ENCODE results near the gene AGPAT1.

The AGPAT1 gene

GRCh38 chr6:32218167-32218566 lies 42.3 kb upstream of the AGPAT1 start:
- no peak overlapping the region for H3K4me3 ChIP-seq (ENCODE audit: control insufficient read depth, low read depth, low read length)
- no peak for DNase-seq (ENCODE audit: low read depth)
- no peak for TF ChIP-seq CTCF (IDR thresholded peaks at IDR 0.05; ENCODE audit: control insufficient read depth, insufficient read depth, low read depth, low read length, missing control alignments)

GRCh38 chr6:32216998-32217397 lies 41.1 kb upstream of the AGPAT1 start:
- no peak overlapping the region for H3K4me3 ChIP-seq (ENCODE audit: control insufficient read depth, low read depth, low read length)
- DNase-seq (ENCODE audit: low read depth), result no peak
- no peak for TF ChIP-seq CTCF (IDR thresholded peaks at IDR 0.05; ENCODE audit: control insufficient read depth, insufficient read depth, low read depth, low read length, missing control alignments)

DNA sequence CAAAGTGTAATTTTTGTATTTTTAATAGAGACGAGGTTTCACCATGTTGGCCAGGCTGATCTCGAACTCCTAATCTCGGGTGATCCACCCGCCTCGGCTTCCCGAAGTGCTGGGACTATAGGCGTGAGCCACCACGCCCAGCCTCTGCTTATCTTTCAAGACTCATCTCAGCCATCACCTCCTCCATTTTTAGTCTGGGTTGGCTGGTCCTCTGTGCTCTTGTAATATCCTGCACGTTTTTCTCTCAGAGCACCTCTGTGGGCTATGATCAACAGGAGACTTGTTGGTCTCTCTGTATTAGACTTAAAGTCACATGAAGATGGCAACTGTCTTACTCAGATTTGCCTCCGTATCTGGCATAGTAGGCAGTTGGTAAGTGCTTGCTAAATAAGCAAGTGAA lies 40.4 kb upstream of the AGPAT1 start:
- DNase-seq (ENCODE audit: low read depth), result no peak
- no peak overlapping the region for H3K4me3 ChIP-seq (ENCODE audit: control insufficient read depth, low read depth, low read length)

GRCh38 chr6:32215617-32216016 lies 39.7 kb upstream of the AGPAT1 start:
- no peak for TF ChIP-seq CTCF (IDR thresholded peaks at IDR 0.05; ENCODE audit: control insufficient read depth, insufficient read depth, low read depth, low read length, missing control alignments)
- H3K4me3 ChIP-seq (ENCODE audit: control insufficient read depth, low read depth, low read length), result no peak overlapping the region
- DNase-seq (ENCODE audit: low read depth), result no peak

More for the DNA sequence above, 40.4 kb upstream of the AGPAT1 start:
- TF ChIP-seq CTCF (IDR thresholded peaks at IDR 0.05; ENCODE audit: control insufficient read depth, insufficient read depth, low read depth, low read length, missing control alignments), result no peak

DNA sequence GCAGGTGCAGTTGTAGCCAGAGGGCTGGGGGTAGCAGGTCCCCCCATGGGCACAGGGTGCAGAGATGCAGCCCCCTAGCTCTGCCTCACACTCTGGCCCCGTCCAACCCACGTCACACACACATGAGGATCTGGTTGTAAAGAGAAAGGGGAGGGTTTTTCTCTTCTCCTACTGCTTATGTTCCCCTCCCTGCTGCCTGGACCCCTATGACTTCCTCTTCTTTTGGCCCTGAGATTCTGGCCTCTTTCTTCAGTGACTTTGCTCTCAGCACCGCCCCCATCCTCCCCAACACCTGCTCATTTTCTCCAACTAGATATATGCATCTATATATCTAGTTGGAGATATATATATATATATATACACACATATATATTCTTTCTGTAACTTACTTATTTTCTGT lies 38.2 kb upstream of the AGPAT1 start:
- DNase-seq (ENCODE audit: low read depth), result no peak
- no peak overlapping the region for H3K4me3 ChIP-seq (ENCODE audit: control insufficient read depth, low read depth, low read length)
- TF ChIP-seq CTCF (IDR thresholded peaks at IDR 0.05; ENCODE audit: control insufficient read depth, insufficient read depth, low read depth, low read length, missing control alignments), result no peak

DNA sequence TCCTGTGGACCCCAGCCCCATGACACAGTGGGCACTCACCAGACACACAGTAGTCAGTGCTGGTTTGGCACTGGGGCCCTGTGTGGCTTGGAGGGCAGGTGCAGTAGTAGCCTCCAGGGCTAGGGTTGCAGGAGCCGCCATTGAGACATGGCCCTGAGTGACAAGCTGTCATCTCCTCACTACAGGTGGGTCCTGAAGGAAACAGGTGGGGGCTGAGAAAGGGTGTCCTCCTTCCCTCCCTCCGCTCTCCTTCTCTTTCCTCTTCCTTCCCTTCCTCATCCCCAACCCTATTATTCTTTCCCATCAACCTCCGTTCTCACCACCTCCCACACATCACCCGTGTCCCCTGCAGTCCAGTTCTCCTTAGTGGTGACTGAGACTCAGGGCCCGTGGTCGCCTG lies 37.8 kb upstream of the AGPAT1 start:
- H3K4me3 ChIP-seq (ENCODE audit: control insufficient read depth, low read depth, low read length), result no peak overlapping the region
- no peak for TF ChIP-seq CTCF (IDR thresholded peaks at IDR 0.05; ENCODE audit: control insufficient read depth, insufficient read depth, low read depth, low read length, missing control alignments)
- DNase-seq (ENCODE audit: low read depth), result no peak
